ENCODE measurements around the gene TRIM2. TPM values are rescaled to one million over a fixed set of nuclear protein-coding genes. Genes with fewer than 3 reads are reported as not detected.

TRIM2 gene
- total RNA-seq, 1 experiment from 2014 or later, result 18.9 TPM

GRCh38 chr4:153327247-153327646 lies 123.0 kb downstream of the TRIM2 start:
- intact Hi-C loops (cut with micrococcal nuclease), result no loop called here
- no peak overlapping the region for H3K27ac ChIP-seq (ENCODE audit: low read length)
- H3K4me2 ChIP-seq (ENCODE audit: low read length), result no peak overlapping the region
- H2AFZ ChIP-seq (ENCODE audit: low read length), result no peak overlapping the region
- no peaks in the 10 kb centered on the region for H3K9me3 ChIP-seq (ENCODE audit: low read length)
- no TSS peak for BruUV-seq (replicated peaks)
- H3K4me3 ChIP-seq (ENCODE audit: low read length), result no peak overlapping the region
- H3K9me2 ChIP-seq (replicated peaks; ENCODE audit: low read length), result no peaks in the 10 kb centered on the region
- TF ChIP-seq EZH2 (IDR thresholded peaks at IDR 0.05; ENCODE audit: low read length, unreplicated experiment), result no peak
- TF ChIP-seq EZH2phosphoT487 (IDR thresholded peaks at IDR 0.05; ENCODE audit: borderline replicate concordance, low read length), result no peak
- TF ChIP-seq, protein P1, sequence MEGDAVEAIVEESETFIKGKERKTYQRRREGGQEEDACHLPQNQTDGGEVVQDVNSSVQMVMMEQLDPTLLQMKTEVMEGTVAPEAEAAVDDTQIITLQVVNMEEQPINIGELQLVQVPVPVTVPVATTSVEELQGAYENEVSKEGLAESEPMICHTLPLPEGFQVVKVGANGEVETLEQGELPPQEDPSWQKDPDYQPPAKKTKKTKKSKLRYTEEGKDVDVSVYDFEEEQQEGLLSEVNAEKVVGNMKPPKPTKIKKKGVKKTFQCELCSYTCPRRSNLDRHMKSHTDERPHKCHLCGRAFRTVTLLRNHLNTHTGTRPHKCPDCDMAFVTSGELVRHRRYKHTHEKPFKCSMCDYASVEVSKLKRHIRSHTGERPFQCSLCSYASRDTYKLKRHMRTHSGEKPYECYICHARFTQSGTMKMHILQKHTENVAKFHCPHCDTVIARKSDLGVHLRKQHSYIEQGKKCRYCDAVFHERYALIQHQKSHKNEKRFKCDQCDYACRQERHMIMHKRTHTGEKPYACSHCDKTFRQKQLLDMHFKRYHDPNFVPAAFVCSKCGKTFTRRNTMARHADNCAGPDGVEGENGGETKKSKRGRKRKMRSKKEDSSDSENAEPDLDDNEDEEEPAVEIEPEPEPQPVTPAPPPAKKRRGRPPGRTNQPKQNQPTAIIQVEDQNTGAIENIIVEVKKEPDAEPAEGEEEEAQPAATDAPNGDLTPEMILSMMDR (conservative IDR thresholded peaks at IDR 0.05; ENCODE audit: low read depth, low read length), result no peak
- H4K20me1 ChIP-seq (ENCODE audit: low read length), result no peaks in the 10 kb centered on the region
- H3K36me3 ChIP-seq (ENCODE audit: low read depth, low read length), result no peaks in the 10 kb centered on the region
- no peaks in the 10 kb centered on the region for H3F3A ChIP-seq (ENCODE audit: low read length, unreplicated experiment)
- DNase-seq (no peak), ATAC-seq (no peak)
- no peaks in the 10 kb centered on the region for H3K79me2 ChIP-seq (ENCODE audit: low read length)
- POLR2A ChIA-PET (ENCODE audit: unreplicated experiment), result no interaction called here
- H3K4me1 ChIP-seq (ENCODE audit: insufficient read depth, low read length), result peaks cover 13% of the 10 kb centered on the region
- H3K9ac ChIP-seq (ENCODE audit: low read length), result no peak overlapping the region
- no peaks in the 10 kb centered on the region for H3K27me3 ChIP-seq (ENCODE audit: low read length)
- CTCF ChIA-PET, result no interaction called here

DNA sequence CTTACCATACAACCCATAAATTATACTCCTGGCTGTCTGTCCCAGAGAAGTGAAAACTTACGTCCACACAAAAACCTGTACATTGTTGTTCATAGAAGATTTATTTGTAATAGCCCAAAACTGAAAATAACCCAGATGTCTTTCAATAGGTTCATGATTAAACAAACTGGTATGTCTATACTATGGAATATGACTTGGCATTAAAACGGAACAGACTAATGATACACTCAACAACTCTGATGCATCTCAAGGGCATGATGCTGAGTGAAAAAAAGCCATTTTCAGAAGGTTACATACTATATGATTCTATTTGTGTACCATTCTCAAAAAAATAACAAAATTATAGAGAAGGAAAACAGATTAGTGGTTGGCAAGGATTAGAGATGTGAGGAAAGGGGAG lies 128.7 kb downstream of the TRIM2 start:
- H3K4me3 ChIP-seq (ENCODE audit: low read length), result no peak overlapping the region
- CTCF ChIA-PET, result no interaction called here
- POLR2A ChIA-PET (ENCODE audit: unreplicated experiment), result no interaction called here
- no peaks in the 10 kb centered on the region for H3F3A ChIP-seq (ENCODE audit: low read length, unreplicated experiment)
- H4K20me1 ChIP-seq (ENCODE audit: low read length), result no peaks in the 10 kb centered on the region
- H3K79me2 ChIP-seq (ENCODE audit: low read length), result no peaks in the 10 kb centered on the region
- no peaks in the 10 kb centered on the region for H3K36me3 ChIP-seq (ENCODE audit: low read depth, low read length)
- H3K4me2 ChIP-seq (ENCODE audit: low read length), result no peak overlapping the region
- no peaks in the 10 kb centered on the region for H3K9me3 ChIP-seq (ENCODE audit: low read length)
- no peak overlapping the region for H3K9ac ChIP-seq (ENCODE audit: low read length)
- BruUV-seq (replicated peaks), result no TSS peak
- H3K27ac ChIP-seq (ENCODE audit: low read length), result no peak overlapping the region
- peaks cover 7% of the 10 kb centered on the region; the same call in 1 of the 2 replicates for H3K4me1 ChIP-seq (ENCODE audit: insufficient read depth, low read length)
- TF ChIP-seq, protein P1 (conservative IDR thresholded peaks at IDR 0.05; ENCODE audit: low read depth, low read length), result no peak
- no peak for TF ChIP-seq EZH2 (IDR thresholded peaks at IDR 0.05; ENCODE audit: low read length, unreplicated experiment)
- TF ChIP-seq EZH2phosphoT487 (IDR thresholded peaks at IDR 0.05; ENCODE audit: borderline replicate concordance, low read length), result no peak
- H2AFZ ChIP-seq (ENCODE audit: low read length), result no peak overlapping the region
- intact Hi-C loops (cut with micrococcal nuclease), result no loop called here
- no peaks in the 10 kb centered on the region for H3K9me2 ChIP-seq (replicated peaks; ENCODE audit: low read length)
- ATAC-seq (no peak), DNase-seq (no peak)
- H3K27me3 ChIP-seq (ENCODE audit: low read length), result no peaks in the 10 kb centered on the region

- H3K79me2 ChIP-seq (ENCODE audit: low read length), result no peaks in the 10 kb centered on the region
- TF ChIP-seq EZH2phosphoT487 (IDR thresholded peaks at IDR 0.05; ENCODE audit: borderline replicate concordance, low read length) (no peak), EZH2 (IDR thresholded peaks at IDR 0.05; ENCODE audit: low read length, unreplicated experiment) (no peak)
- TF ChIP-seq, protein P1 (conservative IDR thresholded peaks at IDR 0.05; ENCODE audit: low read depth, low read length), result no peak
- no peak overlapping the region for H2AFZ ChIP-seq (ENCODE audit: low read length)
- POLR2A ChIA-PET (ENCODE audit: unreplicated experiment), result no interaction called here
- ATAC-seq, result no peak
- intact Hi-C loops (cut with micrococcal nuclease), result no loop called here
- H3K4me3 ChIP-seq (ENCODE audit: low read length), result no peak overlapping the region
- no peak overlapping the region for H3K4me2 ChIP-seq (ENCODE audit: low read length)
- CTCF ChIA-PET, result no interaction called here
- no peaks in the 10 kb centered on the region for H3K9me2 ChIP-seq (replicated peaks; ENCODE audit: low read length)
- H3K9ac ChIP-seq (ENCODE audit: low read length), result no peak overlapping the region
- no peaks in the 10 kb centered on the region for H3K36me3 ChIP-seq (ENCODE audit: low read depth, low read length)
- BruUV-seq (replicated peaks), result no TSS peak
- no peak overlapping the region for H3K27ac ChIP-seq (ENCODE audit: low read length)
- peaks cover 7% of the 10 kb centered on the region; the same call in 1 of the 2 replicates for H3K4me1 ChIP-seq (ENCODE audit: insufficient read depth, low read length)
- no peaks in the 10 kb centered on the region for H3F3A ChIP-seq (ENCODE audit: low read length, unreplicated experiment)
- no peaks in the 10 kb centered on the region for H3K27me3 ChIP-seq (ENCODE audit: low read length)
- H3K9me3 ChIP-seq (ENCODE audit: low read length), result no peaks in the 10 kb centered on the region
- DNase-seq, result no peak
- no peaks in the 10 kb centered on the region for H4K20me1 ChIP-seq (ENCODE audit: low read length)
Observed at GRCh38 chr4:153333874-153334273, 129.6 kb downstream of the TRIM2 start.

Measured in PC-3 (cell line).